Peyer's patch (tissue), 4 donors: ENCODE measurements around the gene SELENOK. TPM values are rescaled to one million over a fixed set of nuclear protein-coding genes. Genes with fewer than 3 reads are reported as not detected.

ENCODE experiments used
- DNase-seq, 3 donors: peaks; one replicate each; pipeline ENCODE4 v3.0.0-alpha.2; 2017 to 2019
- H3K27ac ChIP-seq, 4 donors: fragments of 200-600 bp; sonication (generic); one replicate each; pipeline ENCODE4 v1.5.1; 2016 to 2019
- H3K27me3 ChIP-seq, 2 donors: fragments of 200-600 bp; sonication (generic); one replicate each; pipeline ENCODE4 v1.5.1; 2019
- H3K36me3 ChIP-seq, 3 donors: fragments of 200-600 bp; sonication (generic); one replicate each; pipeline ENCODE4 v1.5.1; 2016 to 2019
- H3K4me1 ChIP-seq, 4 donors: fragments of 200-600 bp; sonication (generic); one replicate each; pipeline ENCODE4 v1.5.1; 2016 to 2019
- H3K4me3 ChIP-seq, 4 donors: fragments of 200-600 bp; sonication (generic); 1 replicate in 3 of 4; 2 replicates in 1 of 4; pipeline ENCODE4 v1.5.1; 2016 to 2019; ENCODE audit warnings: mild to moderate bottlenecking in 1 of 4
- H3K9me3 ChIP-seq, 4 donors: fragments of 200-600 bp; sonication (generic); one replicate each; pipeline ENCODE4 v1.5.1; 2016 to 2019; ENCODE audit warnings: mild to moderate bottlenecking in 1 of 4
- POLR2A ChIP-seq, 2 donors: fragments of 450-650 bp; IDR thresholded peaks; one replicate each; pipeline ENCODE4 v1.5.1; 2017; ENCODE audit warnings: antibody characterized with exemption in 2 of 2, mild to moderate bottlenecking in 2 of 2, moderate library complexity in 2 of 2
- total RNA-seq, 4 donors: library from RNA; depleted of rRNA; stranded (reverse); fragments of >200 nt; gene quantifications; one replicate each; pipeline ENCODE4 v1.1.0, GENCODE V29; 2016
- TF ChIP-seq, protein P1 (sequence below), 6 experiments: fragments of 450-650 bp in 4 of 6; fragments of 200-600 bp in 2 of 6; sonication (generic) in 1 of 6; IDR thresholded peaks; one replicate each; pipeline ENCODE4 v1.5.1; 2017 to 2019; ENCODE audit warnings: antibody characterized with exemption in 6 of 6, mild to moderate bottlenecking in 3 of 6, moderate library complexity in 1 of 6

SELENOK gene
- total RNA-seq, 4 donors from 2014 or later = 26.1 to 69.7 (median 41.9) TPM

DNA sequence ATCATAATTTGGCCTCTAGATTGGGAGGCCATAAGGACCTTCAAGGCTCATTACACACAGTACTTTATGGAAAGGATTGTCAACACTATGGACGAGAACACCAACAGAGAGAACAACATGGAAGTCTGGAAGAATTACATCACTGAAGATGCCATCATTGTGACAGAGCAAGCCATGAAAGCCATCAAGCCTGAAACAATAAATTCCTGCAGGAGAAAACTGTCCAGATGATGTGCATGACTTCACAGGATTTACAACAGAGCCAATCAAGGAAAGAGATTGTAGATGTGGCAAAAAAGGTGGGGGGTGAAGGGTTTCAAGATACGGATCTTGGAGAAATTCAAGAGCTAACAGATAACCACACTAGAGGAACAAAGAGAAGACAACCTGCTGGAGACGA is 29.4 kb downstream of the SELENOK start:
- TF ChIP-seq, protein P1, sequence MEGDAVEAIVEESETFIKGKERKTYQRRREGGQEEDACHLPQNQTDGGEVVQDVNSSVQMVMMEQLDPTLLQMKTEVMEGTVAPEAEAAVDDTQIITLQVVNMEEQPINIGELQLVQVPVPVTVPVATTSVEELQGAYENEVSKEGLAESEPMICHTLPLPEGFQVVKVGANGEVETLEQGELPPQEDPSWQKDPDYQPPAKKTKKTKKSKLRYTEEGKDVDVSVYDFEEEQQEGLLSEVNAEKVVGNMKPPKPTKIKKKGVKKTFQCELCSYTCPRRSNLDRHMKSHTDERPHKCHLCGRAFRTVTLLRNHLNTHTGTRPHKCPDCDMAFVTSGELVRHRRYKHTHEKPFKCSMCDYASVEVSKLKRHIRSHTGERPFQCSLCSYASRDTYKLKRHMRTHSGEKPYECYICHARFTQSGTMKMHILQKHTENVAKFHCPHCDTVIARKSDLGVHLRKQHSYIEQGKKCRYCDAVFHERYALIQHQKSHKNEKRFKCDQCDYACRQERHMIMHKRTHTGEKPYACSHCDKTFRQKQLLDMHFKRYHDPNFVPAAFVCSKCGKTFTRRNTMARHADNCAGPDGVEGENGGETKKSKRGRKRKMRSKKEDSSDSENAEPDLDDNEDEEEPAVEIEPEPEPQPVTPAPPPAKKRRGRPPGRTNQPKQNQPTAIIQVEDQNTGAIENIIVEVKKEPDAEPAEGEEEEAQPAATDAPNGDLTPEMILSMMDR (IDR thresholded peaks at IDR 0.05) = no peak
- no peak for TF ChIP-seq POLR2A (IDR thresholded peaks at IDR 0.05)
- Histone ChIP-seq H3K36me3 (peaks cover 0 to 60% (median 0%) of the 10 kb centered on the region in 3 donors), H3K4me1 (no peaks in the 10 kb centered on the region), H3K9me3 (no peaks in the 10 kb centered on the region), H3K27me3 (no peaks in the 10 kb centered on the region), H3K27ac (no peak overlapping the region), H3K4me3 (no peak overlapping the region)
- DNase-seq = no peak

DNA sequence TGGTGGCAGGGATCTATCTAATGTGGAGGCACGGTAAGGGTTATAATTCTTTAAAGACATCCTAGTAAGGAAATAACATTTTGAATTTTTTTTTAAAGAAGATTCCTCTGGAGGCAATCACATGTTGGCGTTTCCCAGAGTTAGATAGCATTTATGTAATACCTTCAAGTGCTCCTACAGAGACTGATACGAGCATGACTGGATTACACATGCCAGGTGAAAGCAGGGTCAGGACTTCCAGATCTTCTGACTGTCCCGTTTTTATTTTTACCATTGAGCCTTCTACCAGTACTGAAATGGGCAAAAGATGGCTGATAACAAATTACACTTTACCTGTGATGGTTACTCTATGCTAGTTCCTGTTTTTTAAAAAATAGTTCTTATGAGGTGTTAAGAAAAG is 31.5 kb downstream of the SELENOK start:
- peaks cover 0 to 49% (median 0%) of the 10 kb centered on the region in 3 donors for H3K36me3 ChIP-seq
- no peak overlapping the region for H3K4me3 ChIP-seq
- no peaks in the 10 kb centered on the region for H3K4me1 ChIP-seq
- no peak overlapping the region for H3K27ac ChIP-seq
- H3K9me3 ChIP-seq = no peaks in the 10 kb centered on the region
- TF ChIP-seq, protein P1 (IDR thresholded peaks at IDR 0.05) = no peak
- no peak for TF ChIP-seq POLR2A (IDR thresholded peaks at IDR 0.05)
- no peaks in the 10 kb centered on the region for H3K27me3 ChIP-seq
- no peak for DNase-seq

DNA sequence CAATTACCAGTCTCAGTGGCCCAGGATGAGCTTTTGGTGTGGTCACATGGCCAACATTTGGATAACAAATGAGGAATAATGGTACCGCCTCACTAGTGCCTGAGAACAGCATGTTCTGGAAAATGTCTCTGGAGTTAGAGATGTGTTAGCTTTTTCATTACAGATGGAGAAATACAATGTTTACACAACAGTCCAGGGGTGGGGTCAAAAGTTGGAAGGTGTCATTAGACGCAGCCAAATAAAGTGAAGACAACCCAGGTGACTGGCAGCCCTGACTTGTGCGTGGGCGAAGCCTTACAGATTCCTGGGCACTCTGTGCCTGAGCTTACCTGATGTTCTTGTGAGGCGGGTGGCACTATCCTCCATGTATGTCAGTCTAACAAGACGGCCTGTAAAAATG is 32.5 kb downstream of the SELENOK start:
- TF ChIP-seq, protein P1 (IDR thresholded peaks at IDR 0.05) = no peak
- no peak for TF ChIP-seq POLR2A (IDR thresholded peaks at IDR 0.05)
- Histone ChIP-seq H3K27ac (no peak overlapping the region), H3K4me3 (no peak overlapping the region), H3K27me3 (no peaks in the 10 kb centered on the region), H3K9me3 (no peaks in the 10 kb centered on the region), H3K36me3 (peaks cover 0 to 39% (median 0%) of the 10 kb centered on the region in 3 donors), H3K4me1 (no peaks in the 10 kb centered on the region)
- DNase-seq = no peak

DNA sequence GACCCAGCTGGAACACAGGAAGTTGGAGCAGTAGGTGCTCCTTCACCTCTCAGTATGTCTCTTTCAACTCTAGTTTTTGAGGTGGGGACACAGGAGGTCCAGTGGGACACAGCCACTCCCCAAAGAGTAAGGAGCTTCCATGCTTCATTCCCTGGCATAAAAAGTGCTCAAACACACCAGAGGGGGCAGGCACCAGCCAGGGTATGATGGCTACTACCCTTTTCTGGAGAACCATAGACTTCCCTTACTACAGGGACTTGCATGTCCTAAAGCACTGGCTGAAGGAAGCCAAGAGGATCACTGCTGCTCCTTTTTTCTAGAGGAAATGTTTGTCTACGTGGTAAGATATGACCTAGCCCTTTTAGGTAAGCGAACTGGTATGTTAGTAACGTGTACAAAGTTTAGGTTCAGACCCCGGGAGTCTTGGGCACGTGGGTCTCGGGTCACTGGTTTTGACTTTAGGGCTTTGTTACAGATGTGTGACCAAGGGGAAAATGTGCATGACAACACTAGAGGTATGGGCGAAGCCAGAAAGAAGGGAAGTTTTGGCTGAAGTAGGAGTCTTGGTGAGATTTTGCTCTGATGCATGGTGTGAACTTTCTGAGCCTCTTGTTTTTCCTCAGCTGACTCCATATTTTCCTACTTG is 33.4 kb downstream of the SELENOK start:
- Histone ChIP-seq H3K4me1 (no peaks in the 10 kb centered on the region), H3K9me3 (no peaks in the 10 kb centered on the region), H3K36me3 (peaks cover 0 to 30% (median 0%) of the 10 kb centered on the region in 3 donors), H3K4me3 (no peak overlapping the region), H3K27ac (no peak overlapping the region), H3K27me3 (no peaks in the 10 kb centered on the region)
- DNase-seq = no peak
- TF ChIP-seq, protein P1 (IDR thresholded peaks at IDR 0.05) = no peak
- no peak for TF ChIP-seq POLR2A (IDR thresholded peaks at IDR 0.05)

DNA sequence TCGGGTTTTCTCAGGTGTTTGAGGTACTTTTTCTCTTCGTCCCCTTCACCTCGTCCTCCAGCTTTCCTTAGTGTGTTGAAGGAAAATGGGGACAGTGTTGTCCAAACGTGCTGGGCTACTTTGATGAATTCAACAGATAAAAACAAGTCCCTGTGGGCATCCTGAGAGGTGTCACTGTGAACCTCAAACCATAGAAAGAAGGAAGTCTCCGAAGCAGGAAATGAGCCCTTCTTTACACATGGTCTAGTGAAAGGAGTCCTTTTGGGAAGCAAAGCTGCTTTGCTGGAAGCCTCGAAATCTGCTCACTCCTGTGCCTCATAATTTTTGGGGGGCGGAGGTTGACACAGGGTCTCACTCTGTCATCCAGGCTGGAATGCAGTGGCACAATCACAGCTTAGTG is 34.7 kb downstream of the SELENOK start:
- DNase-seq = no peak
- Histone ChIP-seq H3K27me3 (no peaks in the 10 kb centered on the region), H3K4me1 (no peaks in the 10 kb centered on the region), H3K9me3 (no peaks in the 10 kb centered on the region), H3K36me3 (peaks cover 0 to 17% (median 0%) of the 10 kb centered on the region in 3 donors), H3K27ac (no peak overlapping the region), H3K4me3 (no peak overlapping the region)
- TF ChIP-seq, protein P1 (IDR thresholded peaks at IDR 0.05) = no peak
- no peak for TF ChIP-seq POLR2A (IDR thresholded peaks at IDR 0.05)
